HEK293T (cell line): ENCODE data around the gene PTPRM.

Experiments
- CTCF ChIA-PET: fragments of 350-600 bp; formaldehyde crosslinking; extraction: SDS; loops from one replicate; lab custom pipeline; 2021; ENCODE audit warnings: antibody characterized with exemption, inconsistent platforms; lab: Yijun Ruan, JAX
- POLR2A ChIA-PET: fragments of 350-600 bp; formaldehyde crosslinking; extraction: SDS; loops from one replicate; lab custom pipeline; 2020; ENCODE audit warnings: antibody characterized with exemption, inconsistent platforms; lab: Yijun Ruan, JAX
- DNase-seq: peaks from one replicate; pipeline ENCODE4 v3.0.0; 2012; ENCODE audit warnings: mixed read lengths; ENCODE audit errors: extremely low spot score
- ARNT ChIP-seq: fragments of 450-650 bp; IDR thresholded peaks from 2 replicates; pipeline ENCODE4 v1.6.1; 2017; ENCODE audit warnings: mild to moderate bottlenecking
- BHLHE40 ChIP-seq: fragments of 450-650 bp; IDR thresholded peaks from 2 replicates; pipeline ENCODE4 v1.6.1; 2016; ENCODE audit warnings: mild to moderate bottlenecking, moderate library complexity, borderline replicate concordance
- CTBP1 ChIP-seq: fragments of 450-650 bp; IDR thresholded peaks from 2 replicates; pipeline ENCODE4 v1.6.1; 2016; ENCODE audit warnings: borderline replicate concordance
- ELF4 ChIP-seq: fragments of 450-650 bp; IDR thresholded peaks from 2 replicates; pipeline ENCODE4 v1.6.1; 2017; ENCODE audit warnings: antibody characterized with exemption
- FOXA1 ChIP-seq: fragments of 450-650 bp; IDR thresholded peaks from 2 replicates; pipeline ENCODE4 v1.6.1; 2016; ENCODE audit warnings: mild to moderate bottlenecking
- FOXK2 ChIP-seq: fragments of 450-650 bp; IDR thresholded peaks from 2 replicates; pipeline ENCODE4 v1.6.1; 2016; ENCODE audit warnings: mild to moderate bottlenecking
- FOXM1 ChIP-seq: fragments of 450-650 bp; IDR thresholded peaks from 2 replicates; pipeline ENCODE4 v1.6.1; 2017; ENCODE audit warnings: mild to moderate bottlenecking, borderline replicate concordance
- HDGF ChIP-seq: fragments of 450-650 bp; IDR thresholded peaks from 2 replicates; pipeline ENCODE4 v1.6.1; 2017; ENCODE audit warnings: antibody characterized with exemption, borderline replicate concordance
- L3MBTL2 ChIP-seq: fragments of 450-650 bp; conservative IDR thresholded peaks from 2 replicates; pipeline ENCODE4 v1.6.1; 2016; ENCODE audit warnings: mild to moderate bottlenecking
- LEF1 ChIP-seq: fragments of 450-650 bp; IDR thresholded peaks from 2 replicates; pipeline ENCODE4 v1.6.1; 2017; ENCODE audit warnings: mild to moderate bottlenecking, borderline replicate concordance
- NFRKB ChIP-seq: fragments of 450-650 bp; IDR thresholded peaks from 2 replicates; pipeline ENCODE4 v1.6.1; 2016; ENCODE audit warnings: mild to moderate bottlenecking, moderate library complexity
- SP1 ChIP-seq: fragments of 450-650 bp; IDR thresholded peaks from 2 replicates; pipeline ENCODE4 v1.6.1; 2017
- SUZ12 ChIP-seq: fragments of 450-650 bp; IDR thresholded peaks from 2 replicates; pipeline ENCODE4 v1.6.1; 2016; ENCODE audit warnings: mild to moderate bottlenecking
- TARDBP ChIP-seq: fragments of 450-650 bp; IDR thresholded peaks from 2 replicates; pipeline ENCODE4 v1.6.1; 2016
- ZNF384 ChIP-seq: fragments of 450-650 bp; IDR thresholded peaks from 2 replicates; pipeline ENCODE4 v1.6.1; 2016
- TF ChIP-seq, protein P1 (sequence below): fragments of 450-650 bp; IDR thresholded peaks from 2 replicates; pipeline ENCODE4 v1.6.1; 2016

PTPRM gene

GRCh38 chr18:8177330-8178016 lies 610.4 kb downstream of the PTPRM start:
- peak; percentile 11 for DNase-seq

DNA sequence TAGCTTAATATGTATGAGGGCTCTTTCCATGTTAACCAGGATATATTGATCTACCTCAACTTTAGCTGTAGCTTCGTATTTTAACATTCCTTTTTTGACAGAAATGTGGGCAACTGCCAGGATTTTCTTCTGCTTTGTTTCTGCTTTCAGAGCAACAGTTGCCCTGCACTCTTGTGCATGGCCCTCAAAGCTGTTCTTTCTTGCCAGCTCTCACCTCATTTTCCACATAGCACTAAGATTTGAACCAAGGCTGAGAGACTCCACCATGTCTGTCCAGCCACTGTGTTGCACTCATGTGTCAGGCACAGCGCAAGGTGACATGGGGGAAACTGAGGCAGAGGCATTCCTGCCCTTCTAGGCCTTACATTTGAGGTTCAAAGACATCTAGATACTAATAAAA lies 619.3 kb downstream of the PTPRM start:
- POLR2A ChIA-PET, result no interaction called here

More at GRCh38 chr18:8177330-8178016, 610.4 kb downstream of the PTPRM start:
- ChIA-PET POLR2A (no interaction called here), CTCF (no interaction called here)
- TF ChIP-seq CTBP1 (no peak), NFRKB (no peak), L3MBTL2 (no peak)
- TF ChIP-seq, protein P1, sequence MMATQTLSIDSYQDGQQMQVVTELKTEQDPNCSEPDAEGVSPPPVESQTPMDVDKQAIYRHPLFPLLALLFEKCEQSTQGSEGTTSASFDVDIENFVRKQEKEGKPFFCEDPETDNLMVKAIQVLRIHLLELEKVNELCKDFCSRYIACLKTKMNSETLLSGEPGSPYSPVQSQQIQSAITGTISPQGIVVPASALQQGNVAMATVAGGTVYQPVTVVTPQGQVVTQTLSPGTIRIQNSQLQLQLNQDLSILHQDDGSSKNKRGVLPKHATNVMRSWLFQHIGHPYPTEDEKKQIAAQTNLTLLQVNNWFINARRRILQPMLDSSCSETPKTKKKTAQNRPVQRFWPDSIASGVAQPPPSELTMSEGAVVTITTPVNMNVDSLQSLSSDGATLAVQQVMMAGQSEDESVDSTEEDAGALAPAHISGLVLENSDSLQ, result peak; percentile 85

GRCh38 chr18:8188184-8188583 lies 621.1 kb downstream of the PTPRM start:
- POLR2A ChIA-PET, result interaction anchor here (0.5 kb wide), 1 partner anchor 124 kb away, joined by 3 read pairs; no protein-coding TSS in a partner anchor

More for the DNA sequence above, 619.3 kb downstream of the PTPRM start:
- no peak for TF ChIP-seq ARNT
- TF ChIP-seq FOXK2, result no peak
- no peak for TF ChIP-seq FOXM1
- no peak for TF ChIP-seq TARDBP
- TF ChIP-seq CTBP1, result no peak
- no peak for TF ChIP-seq LEF1
- no peak for TF ChIP-seq SP1
- TF ChIP-seq, protein P1, result no peak
- no peak for TF ChIP-seq ZNF384
- TF ChIP-seq NFRKB, result no peak
- no peak for TF ChIP-seq L3MBTL2
- no peak for TF ChIP-seq FOXA1
- no peak for TF ChIP-seq SUZ12
- TF ChIP-seq BHLHE40, result no peak
- TF ChIP-seq ELF4, result no peak
- TF ChIP-seq HDGF, result no peak
- CTCF ChIA-PET, result no interaction called here
- DNase-seq, result no peak

GRCh38 chr18:8190980-8191379 lies 623.9 kb downstream of the PTPRM start:
- POLR2A ChIA-PET, result no interaction called here
- CTCF ChIA-PET, result no interaction called here
- no peak for DNase-seq
- no peak for TF ChIP-seq LEF1
- TF ChIP-seq HDGF, result no peak
- TF ChIP-seq ELF4, result no peak
- TF ChIP-seq CTBP1, result no peak
- no peak for TF ChIP-seq FOXA1
- TF ChIP-seq BHLHE40, result no peak
- TF ChIP-seq TARDBP, result no peak
- TF ChIP-seq FOXK2, result no peak
- no peak for TF ChIP-seq FOXM1
- TF ChIP-seq ARNT, result no peak
- TF ChIP-seq SUZ12, result no peak
- no peak for TF ChIP-seq NFRKB
- no peak for TF ChIP-seq L3MBTL2
- no peak for TF ChIP-seq ZNF384
- TF ChIP-seq, protein P1, result no peak
- no peak for TF ChIP-seq SP1

More at GRCh38 chr18:8188184-8188583, 621.1 kb downstream of the PTPRM start:
- CTCF ChIA-PET, result no interaction called here
- TF ChIP-seq FOXA1 (no peak), SUZ12 (no peak), FOXM1 (no peak), TARDBP (no peak), CTBP1 (no peak), ZNF384 (no peak), LEF1 (no peak), HDGF (no peak), BHLHE40 (no peak), ARNT (no peak), ELF4 (no peak), NFRKB (no peak), SP1 (no peak), L3MBTL2 (no peak), FOXK2 (no peak)
- TF ChIP-seq, protein P1, result no peak
- DNase-seq, result no peak

DNA sequence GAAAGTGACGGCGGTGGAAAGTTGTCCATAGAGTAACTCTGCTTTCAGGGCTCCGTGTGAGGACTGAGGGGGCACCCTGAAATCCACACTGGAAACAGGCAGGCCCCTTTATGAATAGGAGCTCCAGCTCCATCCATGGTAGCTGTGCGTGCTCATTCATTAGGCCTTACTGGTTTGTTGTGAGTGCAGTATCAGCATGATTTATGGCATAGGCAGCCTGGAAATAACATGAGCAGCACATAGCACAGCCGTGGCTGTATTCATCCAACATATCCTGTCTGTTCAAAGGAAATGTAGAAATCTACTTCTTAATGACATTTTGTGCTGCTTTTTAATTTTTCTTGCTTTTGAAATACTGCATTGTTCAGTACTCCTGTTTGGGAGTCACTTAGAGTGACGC lies 627.3 kb downstream of the PTPRM start:
- POLR2A ChIA-PET, result no interaction called here
- DNase-seq, result no peak
- CTCF ChIA-PET, result no interaction called here
- TF ChIP-seq SUZ12, result no peak
- no peak for TF ChIP-seq FOXM1

DNA sequence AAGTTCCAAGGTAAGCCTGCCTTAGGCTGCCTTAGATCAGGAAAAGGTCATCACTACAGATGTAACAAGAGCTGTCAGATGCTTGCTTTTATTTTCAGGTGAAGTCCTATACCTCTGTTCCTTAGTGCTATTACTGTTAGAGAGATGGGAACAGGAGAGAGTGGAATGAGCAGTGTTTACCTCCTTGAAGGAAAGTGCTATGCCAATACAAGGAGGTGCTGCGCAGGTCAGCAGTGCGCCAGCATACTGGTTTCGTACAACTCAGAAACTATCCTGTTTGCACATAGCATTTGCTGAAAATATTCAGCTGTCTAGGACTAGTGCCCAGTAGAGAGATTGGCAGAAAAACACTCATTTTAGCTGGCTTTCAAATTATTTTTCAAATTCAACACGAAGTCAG lies 629.1 kb downstream of the PTPRM start:
- ChIA-PET POLR2A (no interaction called here), CTCF (no interaction called here)
- DNase-seq, result no peak
- no peak for TF ChIP-seq FOXK2
- TF ChIP-seq L3MBTL2, result no peak
- no peak for TF ChIP-seq ZNF384
- no peak for TF ChIP-seq LEF1
- no peak for TF ChIP-seq FOXM1
- TF ChIP-seq SUZ12, result no peak
- TF ChIP-seq HDGF, result no peak
- no peak for TF ChIP-seq FOXA1
- TF ChIP-seq TARDBP, result no peak
- TF ChIP-seq ELF4, result no peak
- TF ChIP-seq NFRKB, result no peak
- TF ChIP-seq, protein P1, result no peak
